ENCODE measurements around the gene PLPP3. TPM values are rescaled to one million over a fixed set of nuclear protein-coding genes. Genes with fewer than 3 reads are reported as not detected.

PLPP3 gene
- polyA plus RNA-seq, 3 donors = 129 to 140 (median 129) TPM

DNA sequence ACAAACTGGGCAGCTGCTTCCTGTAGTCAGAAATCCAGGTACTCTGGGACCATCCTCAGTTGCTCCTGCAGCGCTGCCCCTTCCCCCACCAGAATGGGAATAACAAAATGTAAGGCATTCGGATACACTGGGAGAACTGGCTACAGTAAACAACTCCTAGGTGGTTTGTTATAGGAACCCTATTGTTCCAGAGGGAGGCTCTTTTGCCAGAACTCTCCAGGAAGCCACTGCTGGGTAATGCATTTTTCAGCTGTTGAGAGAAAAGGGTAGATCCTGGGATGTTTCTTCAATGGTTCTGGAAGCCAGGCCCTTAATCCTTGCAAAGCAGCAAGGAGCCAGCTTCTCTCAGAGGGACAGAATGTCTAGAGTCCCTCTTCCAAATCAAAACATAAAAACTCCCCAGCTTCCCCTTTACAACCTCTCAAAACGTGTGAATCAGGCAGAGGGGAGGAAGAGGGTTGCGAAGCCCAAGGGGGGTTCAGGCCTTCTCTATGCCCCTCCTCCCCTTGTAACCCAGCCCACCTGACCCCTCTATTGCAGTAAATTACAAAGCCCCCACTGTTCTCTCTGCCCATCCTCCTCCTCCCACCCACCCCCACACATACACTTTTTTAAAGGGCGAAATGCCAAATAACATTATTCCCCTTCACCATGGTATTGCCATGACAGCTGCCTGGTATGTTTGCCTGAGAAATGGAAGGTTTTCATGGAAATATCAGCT, 29.1 kb downstream of the PLPP3 start:
- DNase-seq (ENCODE audit: low read depth in 3 of 3, low spot score in 2 of 3) = no peak

DNA sequence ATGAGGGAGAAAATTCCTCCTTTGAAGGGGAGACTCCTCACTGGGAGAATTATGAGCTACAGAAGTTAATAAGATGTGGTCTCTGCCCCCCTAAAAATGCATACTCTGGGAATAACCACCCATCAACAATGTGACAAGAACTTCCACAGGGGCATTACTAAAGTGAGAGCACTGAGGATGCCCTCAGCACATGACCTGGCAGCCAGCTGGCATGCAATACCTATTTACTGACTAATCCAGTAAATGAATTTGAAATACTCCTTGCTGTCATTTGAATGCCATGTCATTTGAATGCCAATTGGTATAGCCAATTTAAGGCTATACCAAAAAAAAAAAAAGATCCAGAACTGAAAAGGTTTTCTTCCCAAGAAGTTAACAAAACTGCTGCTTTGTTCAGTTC, 30.8 kb downstream of the PLPP3 start:
- DNase-seq (ENCODE audit: low read depth in 3 of 3, low spot score in 2 of 3) = no peak

DNA sequence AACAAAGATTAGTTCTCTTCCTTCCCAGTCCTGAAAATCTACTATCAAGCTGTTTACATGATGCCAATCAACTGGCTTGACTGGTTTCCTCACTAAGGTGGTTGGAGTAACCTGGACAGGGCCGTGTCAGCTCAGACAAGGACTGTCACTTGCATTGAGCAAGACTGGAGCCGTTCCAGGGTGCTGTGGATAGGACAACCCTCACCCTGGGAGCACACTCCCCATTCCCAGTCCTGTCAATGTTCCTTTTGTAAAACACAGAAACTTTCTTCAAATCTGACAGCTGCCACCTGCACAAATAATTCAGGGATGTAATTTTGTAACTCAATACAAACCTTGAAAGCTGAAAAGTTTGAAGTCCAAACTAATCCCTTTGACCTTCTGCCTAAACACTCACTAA, 31.4 kb downstream of the PLPP3 start:
- DNase-seq (ENCODE audit: low read depth in 3 of 3, low spot score in 2 of 3) = no peak

DNA sequence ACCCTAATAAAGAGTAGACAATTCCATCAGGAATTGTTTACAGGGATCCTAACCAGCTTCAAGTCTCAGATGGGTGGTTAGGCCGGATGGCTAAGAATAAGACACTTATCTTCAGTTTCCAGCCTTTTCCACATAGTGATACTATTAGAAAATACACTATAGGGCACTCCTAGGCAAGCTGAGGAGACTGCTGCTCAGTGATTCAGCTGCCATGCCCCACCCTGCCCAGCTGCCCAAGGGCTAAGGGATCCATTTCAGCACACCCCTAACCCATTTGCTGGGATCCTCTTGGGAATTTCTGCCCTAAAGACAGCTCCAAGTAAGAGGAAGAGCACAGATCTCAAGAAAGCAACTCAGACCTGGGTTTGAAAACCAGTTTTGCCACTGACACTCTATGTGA, 31.9 kb downstream of the PLPP3 start:
- no peak for DNase-seq (ENCODE audit: low read depth in 3 of 3, low spot score in 2 of 3)

DNA sequence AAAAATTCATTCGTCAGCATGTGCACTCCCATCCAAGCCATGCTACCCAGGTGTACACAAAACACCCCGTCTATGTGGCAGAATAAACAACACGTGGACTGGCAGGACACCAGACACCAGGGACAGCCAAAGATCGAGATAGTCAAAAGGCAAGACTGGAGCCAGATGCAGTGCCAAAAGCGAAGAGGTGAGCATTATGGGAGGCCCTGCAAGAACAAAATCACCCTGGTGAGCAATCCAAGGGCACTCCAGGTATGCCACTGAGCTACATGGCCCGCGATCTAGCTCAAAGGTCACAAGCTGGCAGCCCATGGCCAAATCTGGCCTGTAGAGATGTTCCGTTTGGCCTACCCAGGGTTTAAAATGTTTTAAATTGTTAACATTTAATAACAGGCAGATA, 33.7 kb downstream of the PLPP3 start:
- no peak for DNase-seq (ENCODE audit: low read depth in 3 of 3, low spot score in 2 of 3)

DNA sequence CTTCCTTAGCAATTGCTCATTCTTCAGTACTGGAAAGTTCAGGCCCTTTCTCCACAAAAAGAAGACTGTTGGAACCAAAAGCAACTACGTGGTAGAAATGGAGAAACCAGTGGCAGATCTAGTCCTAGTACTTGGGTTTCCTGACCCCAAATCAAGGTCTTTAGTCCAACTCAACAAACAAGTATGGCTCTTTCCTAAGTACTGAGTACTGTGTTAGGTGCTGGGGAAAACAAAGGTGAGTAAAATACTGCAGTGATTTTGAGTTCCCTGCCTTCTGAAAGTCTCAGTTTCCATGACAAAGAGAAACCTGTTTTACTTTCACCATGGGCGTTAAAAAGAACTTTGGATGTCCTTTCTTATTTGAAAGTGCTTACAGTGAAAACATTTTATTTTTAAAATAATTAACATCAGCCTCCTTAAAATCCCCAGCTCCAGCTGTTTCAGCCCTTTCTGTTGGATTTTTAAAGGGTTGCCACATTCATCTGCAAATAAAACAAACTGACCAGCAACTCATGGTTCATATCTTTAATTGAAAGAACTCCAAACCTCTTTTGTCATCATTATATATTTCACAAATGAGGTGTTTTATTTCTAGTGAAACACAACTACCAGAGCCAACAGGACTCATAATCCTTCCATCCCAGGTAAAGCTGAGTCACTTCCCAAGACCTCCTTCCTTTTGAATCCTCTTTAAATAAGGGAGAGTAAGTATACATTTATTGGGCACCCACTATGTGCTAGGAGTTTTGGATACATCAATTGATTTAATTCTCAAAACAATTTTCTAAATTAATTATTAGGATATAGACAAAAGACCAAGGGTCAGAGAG, 35.4 kb downstream of the PLPP3 start:
- no peak for DNase-seq (ENCODE audit: low read depth in 3 of 3, low spot score in 2 of 3)

DNA sequence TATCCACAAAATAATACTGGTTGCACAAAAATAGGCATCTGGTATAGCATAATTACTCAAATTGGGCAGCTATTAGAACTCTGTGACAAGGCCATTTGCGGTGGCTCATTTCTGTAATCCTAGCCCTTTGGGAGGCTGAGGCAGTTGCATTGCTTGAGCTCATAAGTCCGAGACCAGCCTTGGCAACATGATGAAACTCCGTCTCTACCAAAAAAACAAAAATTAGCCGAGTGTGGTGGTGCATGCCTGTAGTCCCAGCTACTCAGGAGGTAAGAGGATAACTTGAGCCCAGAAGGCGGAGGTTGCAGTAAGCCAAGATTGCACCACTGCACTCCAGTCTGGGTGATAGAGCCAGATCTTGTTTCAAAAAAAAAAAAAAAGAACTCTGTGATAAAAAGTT, 36.7 kb downstream of the PLPP3 start:
- DNase-seq (ENCODE audit: low read depth in 3 of 3, low spot score in 2 of 3) = no peak

DNA sequence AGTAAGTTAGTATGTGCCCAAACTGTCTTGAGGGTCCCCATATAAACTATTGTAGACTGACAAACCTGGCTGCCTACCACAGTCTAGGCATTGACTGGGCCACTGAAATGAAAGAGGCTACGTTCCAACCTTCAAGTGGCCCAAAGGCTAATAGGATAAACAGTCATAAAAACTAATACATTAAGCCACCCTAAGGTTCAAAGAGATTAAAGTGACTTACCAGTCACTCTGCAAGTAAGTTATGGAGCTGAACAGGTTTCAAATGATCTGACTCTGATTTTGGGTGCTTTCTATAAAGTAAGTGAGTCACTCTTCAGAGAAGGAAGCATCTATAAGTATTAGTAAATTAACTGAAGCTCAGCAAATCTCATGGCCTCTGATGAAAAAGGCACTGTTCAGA, 38.0 kb downstream of the PLPP3 start:
- no peak for DNase-seq (ENCODE audit: low read depth in 3 of 3, low spot score in 2 of 3)

DNA sequence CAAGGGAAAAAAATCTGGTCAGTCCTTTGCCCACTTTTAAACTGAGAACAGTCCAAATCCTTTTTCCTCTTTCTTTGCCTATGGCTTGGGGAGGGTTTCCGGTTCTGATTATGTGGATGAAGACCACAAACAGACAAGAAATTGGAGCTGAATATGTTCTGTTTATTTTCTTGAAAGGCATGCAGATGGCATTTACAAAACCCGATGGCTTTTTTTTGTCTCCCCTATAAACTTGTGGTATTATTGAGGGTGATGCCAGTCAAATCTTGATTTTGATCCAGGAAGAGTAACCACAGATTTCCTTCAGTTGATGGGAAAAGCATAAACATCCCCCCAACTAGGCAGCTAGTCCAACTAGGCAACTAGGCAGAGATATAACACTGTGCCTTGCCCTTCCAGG, 38.9 kb downstream of the PLPP3 start:
- no peak for DNase-seq (ENCODE audit: low read depth in 3 of 3, low spot score in 2 of 3)

DNA sequence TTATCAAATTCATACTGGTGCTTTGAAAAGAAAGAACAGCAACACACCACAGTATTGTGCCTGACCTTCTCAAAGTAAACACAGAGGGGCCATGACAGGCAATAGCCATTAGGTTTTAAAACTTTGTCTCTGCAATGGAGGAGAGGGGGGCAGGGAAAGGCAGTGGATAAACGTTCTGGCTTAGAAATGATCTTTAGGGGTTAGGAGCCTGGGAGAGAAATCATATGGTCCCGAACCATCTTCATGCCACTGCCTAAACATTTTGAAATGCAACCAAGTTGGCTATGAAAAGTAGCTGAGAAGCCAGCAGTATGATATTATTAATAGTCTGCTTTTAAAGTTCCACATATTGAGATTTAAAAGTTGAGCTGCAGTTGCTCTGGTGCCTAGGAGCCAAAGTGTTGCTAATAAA, 39.8 kb downstream of the PLPP3 start:
- DNase-seq (ENCODE audit: low read depth in 3 of 3, low spot score in 2 of 3) = no peak

DNA sequence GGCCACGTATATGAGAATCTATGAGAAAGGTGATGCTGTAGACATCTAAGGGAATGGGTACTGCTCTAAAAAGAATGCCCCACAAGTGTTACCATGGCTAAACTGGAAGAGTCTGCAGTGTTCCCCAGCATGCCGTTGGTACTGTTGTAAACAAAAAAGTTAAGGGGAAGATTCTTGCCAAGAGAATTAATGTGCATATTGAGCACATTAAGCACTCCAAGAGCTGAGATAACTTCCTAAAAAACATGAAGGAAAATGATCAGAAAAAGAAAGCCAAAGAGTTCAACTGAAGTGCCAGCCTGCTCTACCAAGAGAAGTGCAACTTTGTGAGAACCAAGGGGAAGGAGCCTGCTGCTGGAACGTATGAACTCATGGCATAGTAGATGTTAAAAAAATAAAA, 40.8 kb downstream of the PLPP3 start:
- DNase-seq (ENCODE audit: low read depth in 3 of 3, low spot score in 2 of 3) = no peak

DNA sequence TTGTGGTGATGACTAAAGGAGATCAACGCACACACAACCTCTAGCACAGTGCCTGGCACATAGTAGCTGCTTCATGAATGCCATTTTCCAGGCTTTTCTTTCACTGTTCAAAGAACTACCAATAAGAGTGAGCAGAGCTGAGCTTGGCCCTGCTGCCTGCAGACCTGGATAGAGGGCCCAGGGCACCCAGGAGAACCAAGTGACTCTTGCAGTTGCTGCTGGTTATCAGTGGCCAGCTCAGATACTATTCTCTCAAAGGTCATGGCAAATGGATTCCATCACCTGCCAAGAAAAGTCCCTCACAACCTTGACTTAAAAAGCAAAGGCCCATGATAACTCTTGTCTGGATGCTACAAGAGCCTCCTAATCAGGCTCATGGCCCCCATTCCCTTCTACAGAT, 41.7 kb downstream of the PLPP3 start:
- DNase-seq (ENCODE audit: low read depth in 3 of 3, low spot score in 2 of 3) = no peak

DNA sequence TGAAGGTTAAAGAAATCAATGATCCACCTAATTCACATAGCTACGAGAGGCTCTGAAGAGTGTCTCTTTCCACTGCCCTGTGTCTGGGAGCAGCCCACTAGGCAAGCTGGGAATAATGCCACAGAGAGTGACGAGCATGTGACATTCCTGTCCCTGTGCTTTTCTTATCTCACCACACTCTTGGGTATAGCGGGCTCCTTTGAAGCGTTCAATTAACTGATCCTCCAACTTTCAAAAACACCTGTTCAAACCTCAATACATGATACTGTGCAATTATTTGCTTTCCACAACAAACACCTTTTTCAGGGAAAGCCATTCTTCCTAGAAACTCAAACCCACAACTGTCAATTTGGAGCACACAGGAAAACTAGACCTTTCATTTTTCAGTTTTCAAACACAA, 43.4 kb downstream of the PLPP3 start:
- DNase-seq (ENCODE audit: low read depth in 3 of 3, low spot score in 2 of 3) = no peak

DNA sequence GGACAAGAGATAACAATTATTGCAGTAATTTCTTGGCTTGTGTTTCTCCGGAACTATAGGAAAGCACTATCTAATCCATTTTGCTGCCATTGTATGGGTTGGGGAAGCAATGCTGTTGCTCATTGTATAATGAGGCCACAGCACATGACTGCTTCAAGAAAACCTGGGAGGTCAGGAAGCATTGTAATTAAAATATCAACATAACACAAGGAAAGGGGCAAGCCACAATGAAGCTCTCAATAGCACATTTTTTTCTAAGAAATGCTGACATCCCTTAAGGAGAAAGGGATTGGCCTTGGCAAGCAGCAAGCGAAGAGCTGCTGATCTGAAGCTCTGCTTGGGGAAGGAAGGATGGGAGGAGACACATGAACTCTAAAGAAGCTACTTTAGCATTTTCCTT, 44.0 kb downstream of the PLPP3 start:
- no peak for DNase-seq (ENCODE audit: low read depth in 3 of 3, low spot score in 2 of 3)

DNA sequence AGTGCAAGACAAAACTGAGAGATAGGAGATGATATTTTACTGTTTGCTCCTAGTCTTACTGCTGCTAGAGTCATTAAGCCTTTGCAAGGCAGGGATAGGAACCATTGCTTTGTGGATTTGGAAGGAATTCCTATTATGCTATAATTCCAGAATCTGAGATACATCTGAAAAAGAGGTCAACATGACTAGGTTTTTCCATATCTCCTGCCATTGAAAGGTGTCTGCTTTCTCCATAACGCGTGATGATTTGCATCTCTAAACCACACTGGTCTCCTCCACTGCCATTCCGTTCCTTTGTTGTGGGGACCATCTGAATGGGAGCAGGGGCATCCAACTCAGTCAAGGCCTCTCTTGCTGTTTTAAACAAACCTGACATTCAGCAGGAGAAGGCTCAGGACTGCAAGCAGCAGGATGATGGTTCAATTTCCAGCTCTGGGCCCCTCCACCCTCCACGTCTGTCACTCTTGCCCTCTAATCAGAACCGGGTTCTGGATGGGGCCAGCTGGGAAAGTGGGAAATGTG, 45.2 kb downstream of the PLPP3 start:
- no peak for DNase-seq (ENCODE audit: low read depth in 3 of 3, low spot score in 2 of 3)

DNA sequence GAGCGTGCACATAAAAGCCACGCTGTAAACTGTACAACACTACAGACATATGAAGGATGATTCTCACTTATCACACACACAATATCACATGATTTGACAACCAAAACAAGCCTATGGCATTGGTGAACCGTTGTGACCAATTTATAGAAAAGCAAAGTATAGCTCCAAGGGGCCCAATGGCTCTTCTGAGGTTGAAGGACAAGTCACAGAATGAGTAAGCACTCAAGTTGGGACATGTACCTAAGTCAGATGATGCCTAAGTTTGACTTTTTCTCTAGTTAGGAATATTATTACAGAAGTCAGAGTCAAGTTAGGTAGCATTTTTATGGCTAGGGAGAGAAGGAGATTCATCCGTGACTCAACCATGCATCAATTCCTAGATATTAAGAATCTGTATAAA, 45.7 kb downstream of the PLPP3 start:
- DNase-seq (ENCODE audit: low read depth in 3 of 3, low spot score in 2 of 3) = no peak

DNA sequence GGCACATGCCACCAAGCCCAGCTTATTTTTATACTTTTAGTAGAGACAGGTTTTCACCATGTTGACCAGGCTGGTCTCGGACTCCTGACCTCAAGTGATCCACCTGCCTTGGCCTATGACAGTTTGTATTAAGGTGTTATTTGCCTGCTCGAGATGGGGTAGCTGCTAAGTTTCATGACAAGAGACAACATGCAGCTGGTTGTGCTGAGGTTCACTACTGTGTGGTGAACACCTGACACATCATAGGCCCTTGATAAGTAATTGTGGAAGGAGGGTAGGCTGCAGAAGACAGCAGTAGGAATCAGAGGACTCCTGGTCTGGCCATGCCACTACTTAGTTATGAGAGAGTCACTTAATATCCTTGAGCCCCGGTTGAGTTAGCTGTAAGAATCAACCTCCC, 46.2 kb downstream of the PLPP3 start:
- DNase-seq (ENCODE audit: low read depth in 3 of 3, low spot score in 2 of 3) = no peak

DNA sequence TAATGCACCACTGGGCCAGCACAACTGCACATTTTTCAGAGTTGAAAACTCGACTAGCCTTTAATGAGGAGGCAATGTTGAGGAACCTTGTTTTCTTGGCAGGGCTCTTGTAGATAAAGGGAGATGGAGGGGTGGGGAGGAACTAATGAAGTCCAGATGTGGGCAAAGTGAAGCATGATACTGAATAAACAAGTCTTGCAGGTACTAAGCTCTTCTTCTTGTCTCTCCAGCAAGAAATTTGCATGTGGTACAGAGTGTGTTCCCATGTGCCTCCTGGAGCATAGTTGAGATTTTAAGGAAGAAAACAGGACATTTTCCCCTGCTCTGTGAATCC, 47.0 kb downstream of the PLPP3 start:
- no peak for DNase-seq (ENCODE audit: low read depth in 3 of 3, low spot score in 2 of 3)

DNA sequence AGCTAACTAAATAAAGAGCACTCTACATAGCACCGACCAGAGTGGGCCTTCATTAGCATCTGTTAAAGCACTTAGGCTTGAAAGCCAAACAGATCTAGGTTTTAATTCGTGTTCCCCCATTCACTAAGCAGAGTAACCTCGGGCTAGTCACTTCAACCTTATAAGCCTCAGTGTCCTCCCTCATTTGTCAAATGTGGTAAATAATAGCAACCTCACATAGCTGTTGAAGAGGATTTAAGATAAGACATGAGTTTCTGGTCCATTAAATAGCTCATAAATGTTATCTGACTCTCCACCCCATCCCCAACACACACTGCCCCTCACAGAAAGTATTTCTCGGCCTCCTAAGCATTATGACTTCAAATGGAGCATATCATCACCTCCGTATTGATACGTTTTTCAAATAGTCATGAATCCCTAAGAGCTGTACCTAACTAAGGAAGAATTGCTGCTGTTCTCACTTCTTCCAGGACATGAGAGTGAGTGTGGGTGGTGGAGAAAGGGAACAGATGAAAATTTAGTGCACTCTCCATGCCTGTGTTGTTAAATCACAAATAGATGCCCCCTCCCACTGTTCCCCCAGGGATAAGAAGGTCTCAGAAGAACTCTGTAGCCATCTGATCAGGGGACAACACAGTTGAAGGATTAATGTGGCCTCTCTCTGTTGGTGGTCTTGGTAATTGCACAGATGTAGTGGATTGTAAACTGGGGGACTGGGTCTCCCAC, 47.6 kb downstream of the PLPP3 start:
- DNase-seq (ENCODE audit: low read depth in 3 of 3, low spot score in 2 of 3) = no peak

DNA sequence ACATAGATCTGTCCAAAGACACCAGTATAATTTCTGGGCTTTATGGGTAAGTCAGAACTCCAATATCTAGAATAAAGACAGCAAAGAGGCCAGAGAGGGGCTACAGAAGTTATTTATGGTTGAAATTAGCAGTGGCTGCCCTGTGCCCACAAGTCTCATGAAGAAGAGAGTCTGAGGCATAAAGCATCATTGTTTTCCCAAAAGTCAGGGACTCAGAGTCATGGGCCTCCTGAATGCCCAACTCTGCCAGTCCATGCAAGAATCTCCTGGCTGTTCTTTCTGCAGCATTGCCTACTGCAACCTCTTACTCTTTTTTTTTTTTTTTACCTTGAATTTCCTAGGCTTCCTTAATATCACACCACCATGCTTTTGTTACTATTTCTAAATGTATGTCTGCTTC, 49.6 kb downstream of the PLPP3 start:
- no peak for DNase-seq (ENCODE audit: low read depth in 3 of 3, low spot score in 2 of 3)

DNA sequence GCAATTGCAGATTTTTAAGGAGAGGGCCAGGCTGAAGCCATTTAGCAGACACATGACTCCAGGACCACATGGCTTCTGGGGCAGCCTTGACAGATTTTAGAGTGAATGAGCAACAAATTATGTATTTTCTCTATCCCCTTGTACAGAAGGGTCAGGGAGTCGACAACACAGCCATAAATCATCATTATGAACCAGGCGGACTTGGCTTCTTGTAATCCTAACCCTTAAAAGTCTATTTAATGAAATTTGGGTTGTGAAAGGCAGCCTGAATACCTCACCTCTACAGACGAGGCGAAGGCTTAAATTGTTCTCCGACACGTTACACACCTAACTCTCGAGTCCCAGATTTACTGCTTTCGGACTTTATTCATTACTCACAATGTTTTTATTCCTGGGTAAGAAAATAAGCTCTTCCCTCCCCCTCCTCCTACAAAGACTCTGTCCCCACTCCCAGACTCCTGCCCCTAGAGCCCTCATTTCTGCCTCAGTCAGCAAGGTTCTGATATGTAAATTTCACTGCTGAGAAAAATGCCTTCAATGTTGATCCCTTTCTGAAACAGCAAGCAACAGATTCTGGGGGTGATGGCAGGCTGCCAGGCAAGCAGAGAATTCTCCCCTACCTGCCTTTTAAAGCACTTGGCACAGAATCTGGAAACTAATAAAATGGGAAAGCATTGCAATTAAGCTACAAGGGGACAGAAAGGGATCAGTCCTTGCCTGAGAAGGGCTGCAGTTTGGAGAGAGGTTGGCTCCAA, 51.6 kb downstream of the PLPP3 start:
- DNase-seq (ENCODE audit: low read depth in 3 of 3, low spot score in 2 of 3) = peak; percentile 54 to 61 (median 60)
